ENCODE measurements around the gene GRID2. TPM values are rescaled to one million over a fixed set of nuclear protein-coding genes. Genes with fewer than 3 reads are reported as not detected.
A peak's percentile ranks its signal among the peaks of the same experiment; 100 is the strongest.

The GRID2 gene
- total and polyA plus RNA-seq, 2 donors from 2014 or later: 0.19 TPM; not detected in 1

- no peak for FAIRE-seq
These were observed 325.5 kb downstream of the GRID2 start for GRCh38 chr4:92629302-92629701.

DNA sequence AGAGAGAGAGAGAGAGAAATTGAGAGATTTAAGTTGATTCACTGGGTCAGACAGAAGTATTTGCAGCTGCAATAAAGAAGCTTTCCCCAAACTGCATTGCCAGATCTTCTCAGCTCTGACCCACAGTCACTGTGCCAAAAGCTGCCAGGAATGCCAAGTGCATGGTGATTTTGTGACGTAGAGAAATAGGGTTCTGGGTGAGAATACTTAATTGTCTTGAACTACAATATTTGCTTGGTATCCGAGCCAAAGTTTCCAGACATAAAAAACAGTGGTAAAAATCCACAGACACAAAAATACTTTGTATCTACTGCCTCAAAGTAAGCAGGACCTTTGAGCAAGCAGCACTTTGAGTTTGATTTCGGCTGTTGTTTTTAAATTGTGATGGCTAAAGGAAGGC is 331.1 kb downstream of the GRID2 start:
- H3K4me1 ChIP-seq (ENCODE audit: control insufficient read depth in 2 of 3, insufficient read depth in 2 of 3, low read depth in 1 of 3, low read length in 3 of 3): no peaks in the 10 kb centered on the region
- TF ChIP-seq, protein P1, sequence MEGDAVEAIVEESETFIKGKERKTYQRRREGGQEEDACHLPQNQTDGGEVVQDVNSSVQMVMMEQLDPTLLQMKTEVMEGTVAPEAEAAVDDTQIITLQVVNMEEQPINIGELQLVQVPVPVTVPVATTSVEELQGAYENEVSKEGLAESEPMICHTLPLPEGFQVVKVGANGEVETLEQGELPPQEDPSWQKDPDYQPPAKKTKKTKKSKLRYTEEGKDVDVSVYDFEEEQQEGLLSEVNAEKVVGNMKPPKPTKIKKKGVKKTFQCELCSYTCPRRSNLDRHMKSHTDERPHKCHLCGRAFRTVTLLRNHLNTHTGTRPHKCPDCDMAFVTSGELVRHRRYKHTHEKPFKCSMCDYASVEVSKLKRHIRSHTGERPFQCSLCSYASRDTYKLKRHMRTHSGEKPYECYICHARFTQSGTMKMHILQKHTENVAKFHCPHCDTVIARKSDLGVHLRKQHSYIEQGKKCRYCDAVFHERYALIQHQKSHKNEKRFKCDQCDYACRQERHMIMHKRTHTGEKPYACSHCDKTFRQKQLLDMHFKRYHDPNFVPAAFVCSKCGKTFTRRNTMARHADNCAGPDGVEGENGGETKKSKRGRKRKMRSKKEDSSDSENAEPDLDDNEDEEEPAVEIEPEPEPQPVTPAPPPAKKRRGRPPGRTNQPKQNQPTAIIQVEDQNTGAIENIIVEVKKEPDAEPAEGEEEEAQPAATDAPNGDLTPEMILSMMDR (IDR thresholded peaks at IDR 0.05; ENCODE audit: borderline replicate concordance, extremely low read depth, insufficient read depth): no peak
- no peaks in the 10 kb centered on the region for H3K27me3 ChIP-seq (ENCODE audit: control insufficient read depth, insufficient read depth, low read length)
- no peak overlapping the region for H3K27ac ChIP-seq (ENCODE audit: low read depth in 2 of 2, low read length in 2 of 2)
- no peak for DNase-seq
- H3K9ac ChIP-seq (ENCODE audit: low read length in 3 of 3): no peak overlapping the region
- intact Hi-C loops (cut with DNase I): no loop called here
- FAIRE-seq: no peak
- H3K9me3 ChIP-seq (ENCODE audit: control insufficient read depth in 2 of 3, insufficient read depth in 1 of 3, low read length in 3 of 3): no peaks in the 10 kb centered on the region
- H3K4me3 ChIP-seq (ENCODE audit: low read length in 3 of 3): no peak overlapping the region
- H3K36me3 ChIP-seq (ENCODE audit: control insufficient read depth in 2 of 3, insufficient read depth in 3 of 3, low read length in 3 of 3): no peaks in the 10 kb centered on the region

More at GRCh38 chr4:92629302-92629701, 325.5 kb downstream of the GRID2 start:
- intact Hi-C loops (cut with DNase I): no loop called here
- DNase-seq: no peak
- H3K4me3 ChIP-seq (ENCODE audit: low read length in 3 of 3): no peak overlapping the region
- no peak overlapping the region for H3K27ac ChIP-seq (ENCODE audit: low read depth in 2 of 2, low read length in 2 of 2)
- H3K36me3 ChIP-seq (ENCODE audit: control insufficient read depth in 2 of 3, insufficient read depth in 3 of 3, low read length in 3 of 3): no peaks in the 10 kb centered on the region
- peaks cover 0 to 6% (median 0%) of the 10 kb centered on the region in 3 donors for H3K9me3 ChIP-seq (ENCODE audit: control insufficient read depth in 2 of 3, insufficient read depth in 1 of 3, low read length in 3 of 3)
- H3K9ac ChIP-seq (ENCODE audit: low read length in 3 of 3): no peak overlapping the region
- H3K27me3 ChIP-seq (ENCODE audit: control insufficient read depth, insufficient read depth, low read length): no peaks in the 10 kb centered on the region
- TF ChIP-seq, protein P1 (IDR thresholded peaks at IDR 0.05; ENCODE audit: borderline replicate concordance, extremely low read depth, insufficient read depth): no peak
- H3K4me1 ChIP-seq (ENCODE audit: control insufficient read depth in 2 of 3, insufficient read depth in 2 of 3, low read depth in 1 of 3, low read length in 3 of 3): no peaks in the 10 kb centered on the region

DNA sequence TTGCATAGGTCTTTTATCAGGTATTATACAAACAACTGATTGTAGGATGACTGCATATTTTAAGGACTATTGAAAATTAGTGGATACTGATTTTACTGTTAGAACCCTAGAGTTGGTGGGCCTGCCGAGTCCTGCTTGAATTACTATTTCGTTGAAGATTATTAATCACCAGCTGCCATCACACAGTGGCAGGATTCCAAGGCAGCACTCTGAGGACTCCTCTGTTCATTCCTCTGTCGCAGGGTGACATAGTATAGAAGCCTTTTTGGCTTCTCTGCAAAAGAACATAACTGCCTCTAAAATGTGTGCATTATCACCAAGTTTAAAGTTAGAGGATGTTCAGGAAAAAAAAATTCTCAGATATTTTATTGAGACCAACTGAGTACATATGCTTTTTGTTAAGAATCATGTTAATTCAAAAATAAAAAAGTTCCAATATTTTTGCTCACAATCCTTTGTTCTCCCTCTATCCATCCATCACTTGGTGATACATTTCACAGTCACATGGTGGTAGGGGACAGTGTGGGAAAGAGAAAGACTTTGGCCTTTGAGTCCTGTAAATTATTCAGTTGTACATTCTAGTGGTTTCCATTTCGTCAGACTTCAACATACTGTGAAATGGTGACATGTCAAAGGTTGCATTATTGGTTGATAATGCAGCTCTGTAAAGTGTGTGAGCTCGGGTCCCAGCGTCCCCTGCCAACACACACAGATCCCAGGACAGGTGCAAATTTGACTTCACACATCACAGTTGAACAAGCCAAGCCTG is 332.5 kb downstream of the GRID2 start:
- H3K4me3 ChIP-seq (ENCODE audit: low read length in 3 of 3): no peak overlapping the region
- DNase-seq (peak in 1 of 5 donors; percentile 2), FAIRE-seq (no peak)
- intact Hi-C loops (cut with DNase I): no loop called here
- TF ChIP-seq, protein P1 (IDR thresholded peaks at IDR 0.05; ENCODE audit: borderline replicate concordance, extremely low read depth, insufficient read depth): no peak
- H3K4me1 ChIP-seq (ENCODE audit: control insufficient read depth in 2 of 3, insufficient read depth in 2 of 3, low read depth in 1 of 3, low read length in 3 of 3): no peaks in the 10 kb centered on the region
- no peaks in the 10 kb centered on the region for H3K9me3 ChIP-seq (ENCODE audit: control insufficient read depth in 2 of 3, insufficient read depth in 1 of 3, low read length in 3 of 3)
- H3K27ac ChIP-seq (ENCODE audit: low read depth in 2 of 2, low read length in 2 of 2): no peak overlapping the region
- H3K9ac ChIP-seq (ENCODE audit: low read length in 3 of 3): no peak overlapping the region
- no peaks in the 10 kb centered on the region for H3K27me3 ChIP-seq (ENCODE audit: control insufficient read depth, insufficient read depth, low read length)
- no peaks in the 10 kb centered on the region for H3K36me3 ChIP-seq (ENCODE audit: control insufficient read depth in 2 of 3, insufficient read depth in 3 of 3, low read length in 3 of 3)

Data from kidney (tissue), 14 donors.